ENCODE results near the gene KAT6B.

The KAT6B gene

DNA sequence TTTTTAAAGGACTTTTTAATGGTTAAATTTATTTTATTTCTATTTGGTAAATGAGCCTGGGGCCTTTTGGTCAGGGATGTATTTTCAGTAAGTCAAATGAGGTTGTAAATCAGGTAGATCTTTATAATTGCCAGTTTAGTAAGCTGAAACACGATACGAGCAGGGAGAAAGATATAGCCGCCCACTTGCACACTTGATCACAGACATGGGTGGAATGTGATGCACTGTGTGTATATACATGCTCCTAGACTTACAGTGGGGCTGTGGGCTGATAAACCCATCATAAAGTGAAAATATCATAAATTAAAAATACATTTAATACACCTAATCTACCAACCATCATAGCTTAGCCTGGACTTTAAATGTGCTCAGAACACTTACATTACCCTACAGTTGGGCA lies 165.7 kb downstream of the KAT6B start:
- no peak overlapping the region for H3K4me3 ChIP-seq (ENCODE audit: low read depth, low read length)
- DNase-seq (ENCODE audit: low read depth): no peak
- TF ChIP-seq, protein P1, sequence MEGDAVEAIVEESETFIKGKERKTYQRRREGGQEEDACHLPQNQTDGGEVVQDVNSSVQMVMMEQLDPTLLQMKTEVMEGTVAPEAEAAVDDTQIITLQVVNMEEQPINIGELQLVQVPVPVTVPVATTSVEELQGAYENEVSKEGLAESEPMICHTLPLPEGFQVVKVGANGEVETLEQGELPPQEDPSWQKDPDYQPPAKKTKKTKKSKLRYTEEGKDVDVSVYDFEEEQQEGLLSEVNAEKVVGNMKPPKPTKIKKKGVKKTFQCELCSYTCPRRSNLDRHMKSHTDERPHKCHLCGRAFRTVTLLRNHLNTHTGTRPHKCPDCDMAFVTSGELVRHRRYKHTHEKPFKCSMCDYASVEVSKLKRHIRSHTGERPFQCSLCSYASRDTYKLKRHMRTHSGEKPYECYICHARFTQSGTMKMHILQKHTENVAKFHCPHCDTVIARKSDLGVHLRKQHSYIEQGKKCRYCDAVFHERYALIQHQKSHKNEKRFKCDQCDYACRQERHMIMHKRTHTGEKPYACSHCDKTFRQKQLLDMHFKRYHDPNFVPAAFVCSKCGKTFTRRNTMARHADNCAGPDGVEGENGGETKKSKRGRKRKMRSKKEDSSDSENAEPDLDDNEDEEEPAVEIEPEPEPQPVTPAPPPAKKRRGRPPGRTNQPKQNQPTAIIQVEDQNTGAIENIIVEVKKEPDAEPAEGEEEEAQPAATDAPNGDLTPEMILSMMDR (IDR thresholded peaks at IDR 0.05; ENCODE audit: insufficient read depth, low read depth, low read length, missing control alignments): no peak

DNA sequence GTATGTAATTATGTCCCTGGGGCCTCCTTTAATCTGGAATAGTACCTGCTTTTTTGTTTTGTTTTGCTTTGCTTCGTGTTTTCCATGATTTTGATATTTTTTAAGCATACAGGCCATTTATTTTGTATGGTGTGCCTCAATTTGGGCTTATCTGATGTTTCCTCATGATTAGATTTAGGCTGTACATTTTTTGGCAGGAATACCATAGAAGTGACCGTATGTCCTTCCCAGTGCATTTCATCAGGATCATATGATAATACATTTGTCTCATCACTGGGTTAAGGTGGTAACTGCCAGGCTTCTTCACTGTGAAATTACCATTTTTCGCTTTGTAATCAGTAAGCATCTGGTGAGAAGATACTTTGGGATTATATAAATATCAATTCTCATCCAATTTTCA lies 167.2 kb downstream of the KAT6B start:
- no peak overlapping the region for H3K4me3 ChIP-seq (ENCODE audit: low read depth, low read length)
- TF ChIP-seq, protein P1 (IDR thresholded peaks at IDR 0.05; ENCODE audit: insufficient read depth, low read depth, low read length, missing control alignments): no peak
- DNase-seq (ENCODE audit: low read depth): no peak

DNA sequence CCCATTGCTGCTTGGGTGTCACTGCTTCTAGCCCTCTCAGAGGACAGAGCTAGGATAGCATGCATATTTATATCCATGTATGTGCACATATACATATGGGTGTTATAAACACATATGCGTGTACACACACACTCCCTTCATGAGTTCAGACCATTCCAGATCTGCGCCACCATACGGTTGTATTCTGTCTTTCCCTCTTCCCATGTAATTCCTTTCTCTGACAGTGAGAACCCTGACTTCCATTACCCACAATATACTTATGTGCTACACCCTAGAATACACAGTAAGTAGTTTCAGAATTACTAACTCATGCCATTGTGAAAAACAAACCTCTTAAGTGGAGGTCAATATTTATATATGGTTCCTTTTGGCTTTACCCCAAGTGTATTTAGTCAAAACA lies 168.5 kb downstream of the KAT6B start:
- TF ChIP-seq, protein P1 (IDR thresholded peaks at IDR 0.05; ENCODE audit: insufficient read depth, low read depth, low read length, missing control alignments): no peak
- peak; percentile 47 for DNase-seq (ENCODE audit: low read depth)
- no peak overlapping the region for H3K4me3 ChIP-seq (ENCODE audit: low read depth, low read length)

DNA sequence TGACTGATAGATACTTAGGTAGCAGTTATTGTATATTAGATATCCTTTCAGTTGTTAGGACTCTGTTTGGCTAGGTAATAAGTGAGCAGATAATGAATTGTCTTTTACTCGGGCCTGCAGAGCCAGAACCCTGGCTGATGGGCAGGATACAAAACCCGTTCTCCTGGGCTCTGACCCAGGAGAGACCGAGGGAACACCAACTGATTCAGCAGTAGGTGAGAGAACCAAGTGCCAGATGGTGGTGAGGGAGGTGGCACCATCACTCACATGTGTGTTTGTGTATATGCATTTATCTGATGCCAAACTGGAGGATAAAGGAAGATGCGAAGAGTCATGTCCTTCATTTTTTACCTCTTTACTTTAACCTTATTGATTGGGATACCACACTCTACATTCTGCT lies 169.4 kb downstream of the KAT6B start:
- DNase-seq (ENCODE audit: low read depth): no peak
- TF ChIP-seq, protein P1 (IDR thresholded peaks at IDR 0.05; ENCODE audit: insufficient read depth, low read depth, low read length, missing control alignments): no peak
- H3K4me3 ChIP-seq (ENCODE audit: low read depth, low read length): no peak overlapping the region

DNA sequence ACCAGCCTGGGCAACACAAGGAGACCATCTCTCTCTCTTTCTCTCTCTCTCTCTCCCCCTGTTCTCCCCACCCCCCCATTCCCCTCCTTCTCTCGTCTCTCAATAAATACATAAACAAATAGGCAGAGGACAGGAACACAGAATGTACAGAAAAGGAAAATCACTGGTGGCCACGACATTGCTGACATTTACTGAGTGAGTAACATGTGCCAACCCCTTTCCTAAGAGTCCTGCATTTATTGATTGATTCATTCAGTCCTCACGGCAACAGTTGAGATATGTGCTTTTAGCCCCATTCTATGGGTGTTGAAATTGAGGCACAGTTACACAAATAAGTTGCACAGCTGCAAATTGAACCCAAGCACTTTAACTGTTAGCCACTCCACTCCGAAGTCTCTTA lies 170.8 kb downstream of the KAT6B start:
- TF ChIP-seq, protein P1 (IDR thresholded peaks at IDR 0.05; ENCODE audit: insufficient read depth, low read depth, low read length, missing control alignments): no peak
- DNase-seq (ENCODE audit: low read depth): no peak

DNA sequence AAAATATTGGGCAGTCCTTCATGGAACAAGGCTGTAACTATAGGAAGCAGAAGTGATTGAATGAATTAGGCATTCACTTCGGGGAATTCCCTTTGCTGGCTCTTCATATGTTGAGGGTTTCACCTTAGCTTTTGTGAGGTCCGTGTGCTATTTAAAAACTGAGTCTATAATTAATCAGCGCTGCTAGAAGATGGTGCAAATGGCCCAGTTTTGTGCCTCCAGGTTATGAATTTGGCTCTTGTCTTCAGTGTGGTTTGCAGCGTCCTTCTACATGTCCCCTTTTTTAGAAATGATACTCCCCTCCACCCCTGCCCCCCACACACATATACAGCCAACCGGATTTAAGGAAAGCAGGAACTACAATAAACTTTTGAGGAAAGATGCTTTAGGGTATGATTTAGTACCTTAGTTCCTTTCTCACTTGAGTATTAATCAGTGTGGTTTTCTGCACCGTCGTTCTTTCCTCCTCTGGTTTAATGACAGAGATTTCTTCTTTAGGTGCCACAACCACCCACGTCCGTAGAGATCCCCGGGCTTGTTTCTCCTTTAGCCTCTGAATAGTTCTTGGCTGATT lies 174.4 kb downstream of the KAT6B start:
- peak; percentile 69 for DNase-seq (ENCODE audit: low read depth)
- TF ChIP-seq, protein P1 (IDR thresholded peaks at IDR 0.05; ENCODE audit: insufficient read depth, low read depth, low read length, missing control alignments): no peak

More for the DNA sequence above, 170.8 kb downstream of the KAT6B start:
- H3K4me3 ChIP-seq (ENCODE audit: low read depth, low read length): no peak overlapping the region

DNA sequence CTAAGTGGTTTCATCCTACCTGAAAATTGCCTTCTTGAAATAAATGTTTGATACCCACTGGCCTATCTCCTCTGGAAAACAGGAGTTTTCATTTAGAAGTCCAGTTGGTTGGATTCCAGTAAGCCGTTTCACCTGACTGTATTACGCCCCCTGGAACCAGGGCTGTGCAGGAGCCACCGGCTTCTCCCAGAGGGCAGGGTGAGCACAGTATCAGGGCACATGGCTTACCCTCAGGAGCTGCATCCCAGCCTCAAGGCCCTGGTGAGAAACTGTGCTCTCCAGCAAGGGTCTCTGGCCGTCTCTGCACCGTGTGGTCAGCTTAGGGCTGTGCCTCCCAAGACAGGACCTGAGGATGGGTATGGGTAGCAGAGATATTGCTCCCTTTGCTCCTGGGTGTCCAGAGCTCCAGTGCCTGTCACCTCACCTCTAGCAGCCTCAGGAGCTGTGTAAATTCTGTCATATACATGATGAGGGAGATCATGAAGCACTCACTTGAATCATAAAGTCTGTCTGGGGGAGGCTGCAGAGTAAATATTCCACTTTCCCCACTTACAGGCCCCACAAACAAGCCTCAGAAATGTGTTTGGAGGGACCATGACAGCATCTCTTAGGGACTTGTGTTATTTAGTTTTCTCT lies 175.4 kb downstream of the KAT6B start:
- H3K4me3 ChIP-seq (ENCODE audit: low read depth, low read length): no peak overlapping the region
- DNase-seq (ENCODE audit: low read depth): no peak
- TF ChIP-seq, protein P1 (IDR thresholded peaks at IDR 0.05; ENCODE audit: insufficient read depth, low read depth, low read length, missing control alignments): no peak

More for the DNA sequence above, 174.4 kb downstream of the KAT6B start:
- H3K4me3 ChIP-seq (ENCODE audit: low read depth, low read length): peak overlapping the region; percentile 16
